K562 (cell line): Measurements from ENCODE around the gene USP28. TPM values are rescaled to one million over a fixed set of nuclear protein-coding genes. Genes with fewer than 3 reads are reported as not detected.

ENCODE experiments used
- BHLHE40 ChIP-seq: IDR thresholded peaks from 2 replicates; pipeline ENCODE4 v1.6.1; 2011; ENCODE audit warnings: low read length, improper control_type of control experiment
- BRD9 ChIP-seq: fragments of 450-650 bp; IDR thresholded peaks from 2 replicates; pipeline ENCODE4 v1.6.1; 2018; ENCODE audit warnings: low read depth; ENCODE audit not compliant: partially characterized antibody
- BRF1 ChIP-seq: IDR thresholded peaks from 3 replicates; pipeline ENCODE4 v1.6.1; 2011; ENCODE audit warnings: borderline replicate concordance, mild to moderate bottlenecking; ENCODE audit not compliant: insufficient read length; ENCODE audit errors: extremely low read depth
- ESRRA ChIP-seq: fragments of 450-650 bp; IDR thresholded peaks from 2 replicates; pipeline ENCODE4 v1.6.1; 2014; ENCODE audit warnings: low read depth, mild to moderate bottlenecking, moderate library complexity, borderline replicate concordance
- FOXM1 ChIP-seq, 2 experiments: fragments of 450-650 bp in 1 of 2; sonication (generic) in 1 of 2; formaldehyde crosslinking in 1 of 2; IDR thresholded peaks; 2 replicates each; pipeline versions ENCODE4 v1.6.1 to v1.9.0; 2017 to 2022; ENCODE audit warnings: low read depth in 2 of 2, mild to moderate bottlenecking in 2 of 2, missing genetic modification reagents in 1 of 2, moderate library complexity in 1 of 2
- FOXO4 ChIP-seq: fragments of 450-650 bp; formaldehyde crosslinking; IDR thresholded peaks from 2 replicates; pipeline ENCODE4 v1.4.0; 2020; ENCODE audit warnings: mild to moderate bottlenecking, moderate library complexity
- HOMEZ ChIP-seq: fragments of 250-450 bp; sonication (Bioruptor Pico); IDR thresholded peaks from 2 replicates; pipeline ENCODE4 v1.4.0; 2020; ENCODE audit warnings: mild to moderate bottlenecking, moderate library complexity
- MAFK ChIP-seq: IDR thresholded peaks from 2 replicates; pipeline ENCODE4 v1.6.1; 2011; ENCODE audit warnings: low read length, improper control_type of control experiment
- NR2C1 ChIP-seq, 2 experiments: fragments of 450-650 bp; IDR thresholded peaks; 2 replicates each; pipeline ENCODE4 v1.6.1; 2017; ENCODE audit warnings: mild to moderate bottlenecking in 2 of 2, antibody characterized with exemption in 1 of 2, inconsistent platforms in 1 of 2, missing compliant biosample characterization in 1 of 2, missing genetic modification characterization in 1 of 2
- ZBTB11 ChIP-seq, 3 experiments: fragments of 200-800 bp in 1 of 3; fragments of 250-450 bp in 1 of 3; fragments of 450-650 bp in 1 of 3; sonication (Bioruptor Pico) in 1 of 3; sonication (Bioruptor generic) in 1 of 3; formaldehyde crosslinking in 1 of 3; IDR thresholded peaks; 2 replicates each; pipeline versions ENCODE4 v1.6.1 to v1.8.0; 2016 to 2022; ENCODE audit warnings: mild to moderate bottlenecking in 2 of 3, missing genetic modification characterization in 2 of 3, missing compliant biosample characterization in 1 of 3, moderate library complexity in 1 of 3
- ZNF740 ChIP-seq, 3 experiments: fragments of 200-800 bp in 1 of 3; sonication (Bioruptor generic) in 1 of 3; sonication (generic) in 1 of 3; formaldehyde crosslinking in 1 of 3; IDR thresholded peaks; 2 replicates each; pipeline versions ENCODE4 v1.6.1 to v1.8.0; 2016 to 2022; ENCODE audit warnings: mild to moderate bottlenecking in 2 of 3, missing compliant biosample characterization in 2 of 3, missing genetic modification characterization in 2 of 3, missing genetic modification reagents in 1 of 3
- ZNF76 ChIP-seq: fragments of 250-450 bp; sonication (Bioruptor Pico); IDR thresholded peaks from 2 replicates; pipeline ENCODE4 v1.4.0; 2020; ENCODE audit warnings: mild to moderate bottlenecking, moderate library complexity, borderline replicate concordance
- polyA plus RNA-seq, 8 experiments: library from polyadenylated mRNA; depleted of rRNA in 4 of 8; stranded (reverse) in 5 of 8; unstranded in 3 of 8; fragments of >200 nt; fragmentation: Nextera tagmentation in 2 of 8; fragmentation: Illumina TruSeq in 1 of 8; extraction: Ambion mirVana in 2 of 8; extraction: Trizol in 1 of 8; gene quantifications; 2 replicates each; pipeline versions ENCODE4 v1.2.1 to v1.2.3, GENCODE V29; 2011 to 2014; ENCODE audit warnings: inconsistent platforms in 1 of 8, missing spikeins in 1 of 8
- total RNA-seq, 7 experiments: library from RNA; depleted of rRNA in 6 of 7; stranded (reverse); fragments of >200 nt in 6 of 7; fragmentation: Illumina TruSeq in 2 of 7; extraction: Trizol in 2 of 7; gene quantifications; 2 replicates each; pipeline versions ENCODE4 v1.2.1 to v1.2.3, GENCODE V29; 2011 to 2021; ENCODE audit warnings: low replicate concordance in 1 of 7
- TF ChIP-seq, protein P1 (sequence below): fragments of 150-350 bp; conservative IDR thresholded peaks from 2 replicates; pipeline ENCODE4 v1.6.1; 2014; ENCODE audit warnings: low read length

USP28 gene
- total and polyA plus RNA-seq, 9 of the 15 experiments (the other 6 are each of a cell fraction or from before 2014, with no cell fraction given) = 3.7 to 42.7 (median 20.3) TPM

DNA sequence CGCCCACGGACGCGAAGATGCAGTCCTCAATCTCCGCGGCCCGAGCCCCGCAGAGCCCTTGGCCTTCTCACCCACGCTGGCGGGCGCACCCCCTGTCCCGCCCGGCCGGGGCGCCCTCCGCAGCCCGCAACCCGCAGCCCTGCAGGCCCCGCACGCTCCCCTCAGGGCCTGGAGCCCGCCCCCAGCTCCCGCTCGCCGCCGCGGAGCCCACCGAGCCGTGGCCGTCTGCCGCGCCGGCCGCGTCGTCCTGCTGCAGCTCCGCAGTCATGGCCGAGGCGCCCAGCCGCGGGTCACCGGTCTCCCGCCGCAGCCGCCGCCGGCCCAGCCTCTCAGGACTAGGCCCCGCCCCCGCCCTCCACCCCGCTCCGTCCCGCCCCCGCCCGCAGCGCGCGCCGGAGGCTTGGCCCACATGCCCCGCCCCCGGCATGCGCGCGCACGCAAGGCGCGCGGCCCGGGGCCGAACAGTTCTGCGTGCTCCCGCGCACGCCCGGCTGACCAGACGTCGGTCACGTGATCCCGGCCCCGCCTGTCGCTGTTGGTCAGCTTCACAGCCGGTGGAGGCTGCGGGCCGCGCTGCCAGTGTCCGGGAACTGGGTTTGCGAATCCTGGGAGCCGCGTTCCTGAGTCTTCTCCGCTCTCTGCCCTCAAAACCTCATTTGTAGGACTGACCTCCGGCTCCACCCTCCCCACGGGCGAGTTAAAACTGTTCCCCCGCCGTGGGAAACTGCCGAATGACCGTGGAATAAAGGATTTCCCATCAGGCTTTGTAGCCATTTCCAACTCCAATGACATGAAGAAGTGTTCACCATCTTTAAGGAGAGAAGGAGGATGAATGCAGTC is at the start of gene USP28 (continued):
- TF ChIP-seq HOMEZ (CRISPR knock-in tag) = 0 out of 2 replicates have a peak, but pooled peaks have one; percentile 53
- peak; percentile 87 for TF ChIP-seq BRD9
- TF ChIP-seq FOXO4 (CRISPR knock-in tag) = no peak
- TF ChIP-seq, protein P1, sequence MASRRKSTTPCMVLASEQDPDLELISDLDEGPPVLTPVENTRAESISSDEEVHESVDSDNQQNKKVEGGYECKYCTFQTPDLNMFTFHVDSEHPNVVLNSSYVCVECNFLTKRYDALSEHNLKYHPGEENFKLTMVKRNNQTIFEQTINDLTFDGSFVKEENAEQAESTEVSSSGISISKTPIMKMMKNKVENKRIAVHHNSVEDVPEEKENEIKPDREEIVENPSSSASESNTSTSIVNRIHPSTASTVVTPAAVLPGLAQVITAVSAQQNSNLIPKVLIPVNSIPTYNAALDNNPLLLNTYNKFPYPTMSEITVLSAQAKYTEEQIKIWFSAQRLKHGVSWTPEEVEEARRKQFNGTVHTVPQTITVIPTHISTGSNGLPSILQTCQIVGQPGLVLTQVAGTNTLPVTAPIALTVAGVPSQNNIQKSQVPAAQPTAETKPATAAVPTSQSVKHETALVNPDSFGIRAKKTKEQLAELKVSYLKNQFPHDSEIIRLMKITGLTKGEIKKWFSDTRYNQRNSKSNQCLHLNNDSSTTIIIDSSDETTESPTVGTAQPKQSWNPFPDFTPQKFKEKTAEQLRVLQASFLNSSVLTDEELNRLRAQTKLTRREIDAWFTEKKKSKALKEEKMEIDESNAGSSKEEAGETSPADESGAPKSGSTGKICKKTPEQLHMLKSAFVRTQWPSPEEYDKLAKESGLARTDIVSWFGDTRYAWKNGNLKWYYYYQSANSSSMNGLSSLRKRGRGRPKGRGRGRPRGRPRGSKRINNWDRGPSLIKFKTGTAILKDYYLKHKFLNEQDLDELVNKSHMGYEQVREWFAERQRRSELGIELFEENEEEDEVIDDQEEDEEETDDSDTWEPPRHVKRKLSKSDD = no peak
- TF ChIP-seq ZNF76 (CRISPR knock-in tag) = no peak; the same call in 1 of the 2 replicates
- TF ChIP-seq NR2C1 (IDR thresholded peaks at IDR 0.05) = no peak
- no peak for TF ChIP-seq NR2C1 (tag; IDR thresholded peaks at IDR 0.05)
- TF ChIP-seq BHLHE40 = peak; percentile 98
- TF ChIP-seq ZBTB11 (CRISPR knock-in tag; IDR thresholded peaks at IDR 0.05) = peak in 1 of 3 experiments; percentile 67; a peak in 1 of 6 replicates
- TF ChIP-seq FOXM1 (IDR thresholded peaks at IDR 0.05; ENCODE audit: low read depth) = no peak
- TF ChIP-seq FOXM1 (CRISPR knock-in tag; IDR thresholded peaks at IDR 0.05; ENCODE audit: low read depth) = no peak
- TF ChIP-seq BRF1 = no peak
- no peak for TF ChIP-seq ZNF740 (CRISPR knock-in tag; IDR thresholded peaks at IDR 0.05)
- no peak for TF ChIP-seq ZNF740 (tag; IDR thresholded peaks at IDR 0.05)
- peak; percentile 9; the same call in 1 of the 2 replicates for TF ChIP-seq ESRRA
- TF ChIP-seq MAFK = no peak
